Stimulated activated CD4-positive, alpha-beta T cell treated with anti-CD3 and anti-CD28 coated beads, Interleukin-1b, Interleukin-23, amount 100 ng/mL, for 1 hour (primary cell): ENCODE results near the gene KCND1.
A peak's percentile ranks its signal among the peaks of the same experiment; 100 is the strongest.
"Not testable (repeated sequence)": the region's sequence is repeated elsewhere in the genome, so short reads cannot be mapped to it uniquely, and the experiment has no call there.

Experiments
- DNase-seq, 2 donors: peaks; one replicate each; pipeline ENCODE4 v3.0.0-alpha.2; 2020; ENCODE audit warnings: low read depth in 2 of 2

Gene KCND1

GRCh38 chrX:48971249-48972219 is at the start of gene KCND1:
TSS of gene KCND1 (minus strand) at chrX:48971844. CDS start at chrX:48970271, 1,573 bp downstream.
- no peak for DNase-seq

- no peak for DNase-seq
Observed at GRCh38 chrX:49019599-49020249, 48.1 kb upstream of the KCND1 start.

- no peak for DNase-seq
Observed at GRCh38 chrX:49019050-49019449, 47.4 kb upstream of the KCND1 start.

GRCh38 chrX:49003696-49004095 is 32.1 kb upstream of the KCND1 start:
- DNase-seq: no peak

GRCh38 chrX:49002091-49002935 is 30.7 kb upstream of the KCND1 start, which contains the start of gene GRIPAP1:
TSS of gene GRIPAP1 (minus strand) at chrX:49002264. CDS start at chrX:49002229, 35 bp downstream.
- DNase-seq: peak; percentile 44 to 49

GRCh38 chrX:49001521-49002090 is 30.0 kb upstream of the KCND1 start:
- peak; percentile 0 to 5 for DNase-seq

- no peak for DNase-seq
Observed at GRCh38 chrX:49000636-49001035, 29.0 kb upstream of the KCND1 start.

- DNase-seq: no peak
Observed at GRCh38 chrX:48999030-48999429, 27.4 kb upstream of the KCND1 start.

- DNase-seq: no peak
Observed at GRCh38 chrX:48998391-48998790, 26.7 kb upstream of the KCND1 start.

- no peak for DNase-seq
Observed at GRCh38 chrX:48997865-48998264, 26.2 kb upstream of the KCND1 start.

GRCh38 chrX:48997455-48997854 is 25.8 kb upstream of the KCND1 start:
- DNase-seq: no peak

- no peak for DNase-seq
Observed at GRCh38 chrX:48996969-48997368, 25.3 kb upstream of the KCND1 start.

GRCh38 chrX:48992341-48992740 is 20.7 kb upstream of the KCND1 start:
- no peak for DNase-seq

GRCh38 chrX:48989483-48989882 is 17.8 kb upstream of the KCND1 start:
- DNase-seq: no peak

GRCh38 chrX:48983896-48984295 is 12.3 kb upstream of the KCND1 start:
- no peak for DNase-seq

- DNase-seq: no peak
Observed at GRCh38 chrX:48983081-48983480, 11.4 kb upstream of the KCND1 start.

GRCh38 chrX:48981178-48981577 is 9.5 kb upstream of the KCND1 start:
- DNase-seq: no peak

GRCh38 chrX:48980341-48980740 is 8.7 kb upstream of the KCND1 start:
- not testable (repeated sequence) for DNase-seq

GRCh38 chrX:48978226-48978625 is 6.6 kb upstream of the KCND1 start:
- no peak for DNase-seq

GRCh38 chrX:48976086-48976485 is 4.4 kb upstream of the KCND1 start:
- DNase-seq: no peak

GRCh38 chrX:48975541-48975940 is 3.9 kb upstream of the KCND1 start:
- DNase-seq: no peak

- no peak for DNase-seq
Observed at GRCh38 chrX:48975041-48975440, 3.4 kb upstream of the KCND1 start.
